Measurements from ENCODE around the gene E2F4. TPM values are rescaled to one million over a fixed set of nuclear protein-coding genes. Genes with fewer than 3 reads are reported as not detected.

The E2F4 gene
- total RNA-seq, 1 donor from 2014 or later: 113 TPM

DNA sequence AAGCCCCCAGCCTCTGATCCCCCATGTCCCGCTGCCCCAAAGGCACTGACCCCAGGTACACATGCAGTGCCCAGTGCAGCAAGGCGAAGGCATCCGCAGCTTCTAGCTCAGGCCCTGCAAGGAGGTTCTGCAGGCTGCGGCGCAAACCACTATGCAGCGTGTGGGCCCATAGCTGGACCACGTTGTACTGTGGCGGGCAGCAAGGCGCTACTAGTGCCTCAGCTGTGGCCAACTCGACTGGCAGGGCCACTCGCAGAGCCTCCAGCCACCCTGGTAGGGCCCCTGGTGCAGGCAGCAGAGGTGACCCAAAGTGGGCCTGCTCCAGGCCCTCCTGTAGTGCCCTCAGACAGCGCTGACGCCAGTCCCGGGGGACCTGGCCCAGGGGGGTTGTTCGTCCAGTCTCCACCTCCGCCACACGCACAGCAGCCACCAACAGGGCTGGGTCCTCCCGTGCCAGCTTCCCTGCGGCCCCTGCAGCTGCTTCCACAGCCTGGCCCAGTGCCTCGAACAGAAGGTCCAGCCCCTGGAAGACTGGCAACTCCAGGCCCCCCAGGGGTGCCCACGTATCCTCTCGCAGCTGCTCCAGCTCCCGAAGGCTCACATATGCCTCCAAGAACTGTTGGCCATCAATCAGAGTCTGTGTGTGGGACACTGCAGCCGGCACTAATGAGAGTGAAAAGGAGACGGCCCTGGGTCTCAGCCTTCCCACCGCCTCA lies 4.6 kb upstream of the E2F4 start:
- Mint-ChIP-seq H3K4me1 (ENCODE audit: unreplicated experiment) (peaks cover 42% of the 10 kb centered on the region), H3K4me3 (ENCODE audit: unreplicated experiment) (no peak overlapping the region), H3K36me3 (ENCODE audit: low read depth, unreplicated experiment) (peaks cover 6% of the 10 kb centered on the region), H3K9me3 (ENCODE audit: unreplicated experiment) (no peaks in the 10 kb centered on the region), H3K27me3 (ENCODE audit: unreplicated experiment) (peaks cover 12% of the 10 kb centered on the region), H3K27ac (ENCODE audit: unreplicated experiment) (no peak overlapping the region)
- TF ChIP-seq, protein P1, sequence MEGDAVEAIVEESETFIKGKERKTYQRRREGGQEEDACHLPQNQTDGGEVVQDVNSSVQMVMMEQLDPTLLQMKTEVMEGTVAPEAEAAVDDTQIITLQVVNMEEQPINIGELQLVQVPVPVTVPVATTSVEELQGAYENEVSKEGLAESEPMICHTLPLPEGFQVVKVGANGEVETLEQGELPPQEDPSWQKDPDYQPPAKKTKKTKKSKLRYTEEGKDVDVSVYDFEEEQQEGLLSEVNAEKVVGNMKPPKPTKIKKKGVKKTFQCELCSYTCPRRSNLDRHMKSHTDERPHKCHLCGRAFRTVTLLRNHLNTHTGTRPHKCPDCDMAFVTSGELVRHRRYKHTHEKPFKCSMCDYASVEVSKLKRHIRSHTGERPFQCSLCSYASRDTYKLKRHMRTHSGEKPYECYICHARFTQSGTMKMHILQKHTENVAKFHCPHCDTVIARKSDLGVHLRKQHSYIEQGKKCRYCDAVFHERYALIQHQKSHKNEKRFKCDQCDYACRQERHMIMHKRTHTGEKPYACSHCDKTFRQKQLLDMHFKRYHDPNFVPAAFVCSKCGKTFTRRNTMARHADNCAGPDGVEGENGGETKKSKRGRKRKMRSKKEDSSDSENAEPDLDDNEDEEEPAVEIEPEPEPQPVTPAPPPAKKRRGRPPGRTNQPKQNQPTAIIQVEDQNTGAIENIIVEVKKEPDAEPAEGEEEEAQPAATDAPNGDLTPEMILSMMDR (IDR thresholded peaks at IDR 0.05; ENCODE audit: unreplicated experiment): no peak
- no peak for DNase-seq (ENCODE audit: low spot score)

DNA sequence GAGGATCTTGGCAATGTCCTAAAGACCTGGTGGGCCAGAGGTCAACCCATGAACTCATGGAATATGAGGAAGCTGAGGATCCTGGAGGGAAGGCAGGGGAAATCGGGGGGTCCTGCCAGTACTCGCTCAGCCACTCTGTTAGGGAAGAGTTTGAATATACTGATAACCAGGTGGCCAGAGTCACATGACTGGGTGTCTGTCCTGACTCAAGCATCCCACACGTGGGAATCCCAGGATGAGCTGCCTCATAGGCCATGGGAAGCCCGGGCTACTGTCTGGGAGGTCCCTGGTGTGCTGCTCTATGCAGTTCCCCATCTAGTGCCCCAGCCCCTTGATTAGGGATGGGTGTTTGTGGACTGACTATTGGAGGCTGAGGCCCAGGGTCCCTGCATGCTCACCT lies 3.6 kb upstream of the E2F4 start:
- peaks cover 49% of the 10 kb centered on the region for H3K4me1 Mint-ChIP-seq (ENCODE audit: unreplicated experiment)
- H3K9me3 Mint-ChIP-seq (ENCODE audit: unreplicated experiment): no peaks in the 10 kb centered on the region
- H3K27me3 Mint-ChIP-seq (ENCODE audit: unreplicated experiment): peaks cover 15% of the 10 kb centered on the region
- peaks cover 12% of the 10 kb centered on the region for H3K36me3 Mint-ChIP-seq (ENCODE audit: low read depth, unreplicated experiment)
- peak overlapping the region; percentile 71 for H3K4me3 Mint-ChIP-seq (ENCODE audit: unreplicated experiment)
- H3K27ac Mint-ChIP-seq (ENCODE audit: unreplicated experiment): no peak overlapping the region
- no peak for DNase-seq (ENCODE audit: low spot score)
- TF ChIP-seq, protein P1 (IDR thresholded peaks at IDR 0.05; ENCODE audit: unreplicated experiment): no peak

DNA sequence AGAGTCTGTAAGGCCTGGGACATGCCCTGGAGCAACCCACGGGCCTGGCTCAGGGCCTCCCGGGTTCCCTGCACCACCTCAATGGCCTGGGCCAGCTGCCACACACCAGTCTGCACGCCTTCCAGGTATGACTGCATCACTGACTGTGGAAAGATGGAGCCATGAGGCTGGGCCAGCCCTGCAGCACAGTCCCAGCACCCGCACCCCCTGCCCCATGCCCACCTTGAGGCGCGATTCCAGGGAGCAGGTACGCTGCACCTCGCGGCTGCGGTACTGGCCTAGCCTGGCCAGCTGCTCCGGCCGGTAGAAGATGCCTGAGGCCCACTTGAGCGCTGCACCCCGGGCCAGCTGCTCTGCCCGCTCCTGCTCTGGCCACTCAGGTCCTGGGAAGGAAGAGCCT lies 3.2 kb upstream of the E2F4 start:
- Mint-ChIP-seq H3K27ac (ENCODE audit: unreplicated experiment) (no peak overlapping the region), H3K27me3 (ENCODE audit: unreplicated experiment) (peaks cover 15% of the 10 kb centered on the region), H3K9me3 (ENCODE audit: unreplicated experiment) (no peaks in the 10 kb centered on the region), H3K4me3 (ENCODE audit: unreplicated experiment) (no peak overlapping the region), H3K4me1 (ENCODE audit: unreplicated experiment) (peaks cover 54% of the 10 kb centered on the region), H3K36me3 (ENCODE audit: low read depth, unreplicated experiment) (peaks cover 17% of the 10 kb centered on the region)
- DNase-seq (ENCODE audit: low spot score): no peak
- TF ChIP-seq, protein P1 (IDR thresholded peaks at IDR 0.05; ENCODE audit: unreplicated experiment): no peak

DNA sequence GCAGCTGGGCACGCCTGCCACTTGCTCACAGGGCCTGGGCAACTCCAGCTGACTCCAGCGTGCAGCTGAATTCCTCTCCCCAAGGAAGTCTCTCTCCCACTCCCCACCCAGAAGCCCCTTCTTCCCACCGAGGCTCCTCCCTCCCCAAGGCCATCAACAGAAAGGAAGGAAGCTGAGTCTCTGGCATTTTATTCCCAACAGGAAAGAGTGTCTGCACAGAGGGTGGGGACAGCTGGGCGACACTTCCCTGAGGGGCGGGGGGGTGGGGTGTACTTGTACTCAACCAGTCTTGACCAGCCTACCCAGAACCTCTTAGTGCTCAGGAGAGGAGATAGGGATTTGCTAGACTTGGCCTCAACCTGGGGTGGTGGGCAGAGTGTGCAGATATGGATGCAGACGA lies 1.9 kb upstream of the E2F4 start, which contains the start of gene EXOC3L1:
Gene EXOC3L1, minus strand, starts transcription at position 96 of the 400 bp plus-strand sequence. CDS start 460 bp downstream, outside the sequence.
- Mint-ChIP-seq H3K36me3 (ENCODE audit: low read depth, unreplicated experiment) (peaks cover 27% of the 10 kb centered on the region), H3K4me3 (ENCODE audit: unreplicated experiment) (peak within 1 kb of the TSS; percentile 87), H3K27ac (ENCODE audit: unreplicated experiment) (peak within 1 kb of the TSS; percentile 91), H3K9me3 (ENCODE audit: unreplicated experiment) (no peaks in the 10 kb centered on the region), H3K27me3 (ENCODE audit: unreplicated experiment) (peaks cover 15% of the 10 kb centered on the region), H3K4me1 (ENCODE audit: unreplicated experiment) (peaks cover 64% of the 10 kb centered on the region)
- TF ChIP-seq, protein P1 (IDR thresholded peaks at IDR 0.05; ENCODE audit: unreplicated experiment): no peak
- DNase-seq (ENCODE audit: low spot score): no peak

Data from endothelial cell (in vitro differentiated cells).